ENCODE data around the gene ERC1.
A peak's percentile ranks its signal among the peaks of the same experiment; 100 is the strongest.
"Not testable (repeated sequence)": the region's sequence is repeated elsewhere in the genome, so short reads cannot be mapped to it uniquely, and the experiment has no call there.

The ERC1 gene

GRCh38 chr12:1319212-1319611 is 328.2 kb downstream of the ERC1 start:
- no peak for DNase-seq (ENCODE audit: low read depth, low spot score)

GRCh38 chr12:1320021-1320420 is 329.0 kb downstream of the ERC1 start:
- no peak for DNase-seq (ENCODE audit: low read depth, low spot score)

- DNase-seq (ENCODE audit: low read depth, low spot score) = no peak
These were observed 331.8 kb downstream of the ERC1 start for GRCh38 chr12:1322821-1323220.

- no peak for DNase-seq (ENCODE audit: low read depth, low spot score)
These were observed 333.1 kb downstream of the ERC1 start for GRCh38 chr12:1324099-1324498.

- no peak for DNase-seq (ENCODE audit: low read depth, low spot score)
These were observed 333.9 kb downstream of the ERC1 start for GRCh38 chr12:1324910-1325309.

- DNase-seq (ENCODE audit: low read depth, low spot score) = no peak
These were observed 334.6 kb downstream of the ERC1 start for GRCh38 chr12:1325666-1326065.

- DNase-seq (ENCODE audit: low read depth, low spot score) = no peak
These were observed 335.2 kb downstream of the ERC1 start for GRCh38 chr12:1326258-1326657.

- no peak for DNase-seq (ENCODE audit: low read depth, low spot score)
These were observed 337.4 kb downstream of the ERC1 start for GRCh38 chr12:1328391-1328790.

- DNase-seq (ENCODE audit: low read depth, low spot score) = no peak
These were observed 338.9 kb downstream of the ERC1 start for GRCh38 chr12:1329784-1330476.

- DNase-seq (ENCODE audit: low read depth, low spot score) = no peak
These were observed 339.4 kb downstream of the ERC1 start for GRCh38 chr12:1330477-1330827.

GRCh38 chr12:1332327-1332726 is 341.3 kb downstream of the ERC1 start:
- peak; percentile 32 for DNase-seq (ENCODE audit: low read depth, low spot score)

- DNase-seq (ENCODE audit: low read depth, low spot score) = no peak
These were observed 347.6 kb downstream of the ERC1 start for GRCh38 chr12:1338483-1339177.

- DNase-seq (ENCODE audit: low read depth, low spot score) = not testable (repeated sequence)
These were observed 348.1 kb downstream of the ERC1 start for GRCh38 chr12:1339178-1339541.

- DNase-seq (ENCODE audit: low read depth, low spot score) = no peak
These were observed 348.7 kb downstream of the ERC1 start for GRCh38 chr12:1339618-1340319.

GRCh38 chr12:1341270-1341669 is 350.2 kb downstream of the ERC1 start:
- DNase-seq (ENCODE audit: low read depth, low spot score) = not testable (repeated sequence)

- DNase-seq (ENCODE audit: low read depth, low spot score) = no peak
These were observed 352.4 kb downstream of the ERC1 start for GRCh38 chr12:1343422-1343821.

- no peak for DNase-seq (ENCODE audit: low read depth, low spot score)
These were observed 353.2 kb downstream of the ERC1 start for GRCh38 chr12:1344245-1344644.

- no peak for DNase-seq (ENCODE audit: low read depth, low spot score)
These were observed 355.1 kb downstream of the ERC1 start for GRCh38 chr12:1346126-1346525.

- DNase-seq (ENCODE audit: low read depth, low spot score) = no peak
These were observed 356.3 kb downstream of the ERC1 start for GRCh38 chr12:1347294-1347693.

GRCh38 chr12:1348606-1349005 is 357.6 kb downstream of the ERC1 start:
- DNase-seq (ENCODE audit: low read depth, low spot score) = no peak

GRCh38 chr12:1350055-1350933 is 359.3 kb downstream of the ERC1 start:
- no peak for DNase-seq (ENCODE audit: low read depth, low spot score)

GRCh38 chr12:1350934-1351240 is 359.9 kb downstream of the ERC1 start:
- DNase-seq (ENCODE audit: low read depth, low spot score) = no peak

Data from ELF-1 (cell line).